Measurements from ENCODE around the gene MAOA.

DNA sequence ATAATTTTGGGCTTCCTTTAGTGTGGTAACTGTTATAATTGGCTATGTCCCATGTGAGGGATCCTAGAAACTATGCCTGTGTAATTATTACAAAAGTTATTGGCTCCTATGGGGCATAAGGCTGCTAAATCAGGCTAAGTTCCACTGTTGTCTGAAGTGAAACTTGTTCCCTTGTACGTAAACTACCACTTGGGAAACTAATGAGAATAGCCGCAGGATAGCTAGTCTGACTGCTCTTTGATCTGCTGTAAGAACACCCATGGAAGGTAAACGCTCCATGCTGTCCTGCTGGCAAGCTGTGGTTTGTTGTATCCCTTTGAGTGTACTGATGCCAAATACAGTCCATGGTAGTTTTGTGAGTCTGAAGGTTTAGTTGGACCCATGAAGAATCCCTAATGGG is 9.3 kb upstream of the MAOA start:
- TF ChIP-seq, protein P1, sequence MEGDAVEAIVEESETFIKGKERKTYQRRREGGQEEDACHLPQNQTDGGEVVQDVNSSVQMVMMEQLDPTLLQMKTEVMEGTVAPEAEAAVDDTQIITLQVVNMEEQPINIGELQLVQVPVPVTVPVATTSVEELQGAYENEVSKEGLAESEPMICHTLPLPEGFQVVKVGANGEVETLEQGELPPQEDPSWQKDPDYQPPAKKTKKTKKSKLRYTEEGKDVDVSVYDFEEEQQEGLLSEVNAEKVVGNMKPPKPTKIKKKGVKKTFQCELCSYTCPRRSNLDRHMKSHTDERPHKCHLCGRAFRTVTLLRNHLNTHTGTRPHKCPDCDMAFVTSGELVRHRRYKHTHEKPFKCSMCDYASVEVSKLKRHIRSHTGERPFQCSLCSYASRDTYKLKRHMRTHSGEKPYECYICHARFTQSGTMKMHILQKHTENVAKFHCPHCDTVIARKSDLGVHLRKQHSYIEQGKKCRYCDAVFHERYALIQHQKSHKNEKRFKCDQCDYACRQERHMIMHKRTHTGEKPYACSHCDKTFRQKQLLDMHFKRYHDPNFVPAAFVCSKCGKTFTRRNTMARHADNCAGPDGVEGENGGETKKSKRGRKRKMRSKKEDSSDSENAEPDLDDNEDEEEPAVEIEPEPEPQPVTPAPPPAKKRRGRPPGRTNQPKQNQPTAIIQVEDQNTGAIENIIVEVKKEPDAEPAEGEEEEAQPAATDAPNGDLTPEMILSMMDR (IDR thresholded peaks at IDR 0.05; ENCODE audit: low read depth, low read length): no peak
- TF ChIP-seq, protein P2, sequence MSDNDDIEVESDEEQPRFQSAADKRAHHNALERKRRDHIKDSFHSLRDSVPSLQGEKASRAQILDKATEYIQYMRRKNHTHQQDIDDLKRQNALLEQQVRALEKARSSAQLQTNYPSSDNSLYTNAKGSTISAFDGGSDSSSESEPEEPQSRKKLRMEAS (IDR thresholded peaks at IDR 0.05; ENCODE audit: low read depth, low read length): no peak
- TF ChIP-seq POLR2A (IDR thresholded peaks at IDR 0.05; ENCODE audit: extremely low read depth, insufficient read length): no peak

All from NB4 (cell line).